H1 (cell line): ENCODE results near the gene MAPKAPK5. TPM values are rescaled to one million over a fixed set of nuclear protein-coding genes. Genes with fewer than 3 reads are reported as not detected.

Experiments used
- CTCF ChIA-PET: fragments of 300-600 bp; sonication (Branson Sonifier 250); formaldehyde crosslinking; loops from one replicate; lab custom pipeline; 2021; ENCODE audit not compliant: partially characterized antibody; lab: Charles Lee
- POLR2A ChIA-PET: fragments of 300-600 bp; sonication (Branson Sonifier 250); formaldehyde crosslinking; loops from one replicate; lab custom pipeline; 2021; ENCODE audit warnings: inconsistent platforms; ENCODE audit not compliant: partially characterized antibody; lab: Charles Lee
- DNase-seq, 2 experiments: peaks; one replicate each; pipeline versions ENCODE4 v3.0.0 to v3.0.0-alpha.2; 2010 to 2022; ENCODE audit warnings: low spot score in 2 of 2, low read depth in 1 of 2, mixed read lengths in 1 of 2
- FAIRE-seq: peaks from 2 replicates; lab custom pipeline; 2011; peaks lifted over from hg19 to GRCh38; lab: Jason Lieb, UNC
- H2AFZ ChIP-seq: 2 replicates; pipeline ENCODE4 v1.8.1; 2012; ENCODE audit warnings: low read length, inconsistent platforms
- H2AK5ac ChIP-seq: 2 replicates; pipeline ENCODE4 v1.6.1; 2013; ENCODE audit warnings: low read depth, low read length
- H2BK120ac ChIP-seq: replicated peaks from 2 replicates; pipeline ENCODE3; 2013; ENCODE audit warnings: low read depth, low read length, inconsistent platforms
- H2BK12ac ChIP-seq: 2 replicates; pipeline ENCODE4 v1.6.1; 2013; ENCODE audit warnings: low read depth, low read length
- H2BK15ac ChIP-seq: 2 replicates; pipeline ENCODE4 v1.6.1; 2013; ENCODE audit warnings: low read length
- H2BK20ac ChIP-seq: 2 replicates; pipeline ENCODE4 v1.6.1; 2013; ENCODE audit warnings: low read length
- H2BK5ac ChIP-seq: 2 replicates; pipeline ENCODE4 v1.6.1; 2013; ENCODE audit warnings: low read depth, low read length
- H3K14ac ChIP-seq: 2 replicates; pipeline ENCODE4 v1.6.1; 2013; ENCODE audit warnings: inconsistent platforms; ENCODE audit not compliant: insufficient read length
- H3K18ac ChIP-seq: 2 replicates; pipeline ENCODE4 v1.6.1; 2013; ENCODE audit warnings: low read length; ENCODE audit errors: extremely low read depth
- H3K23ac ChIP-seq: 2 replicates; pipeline ENCODE4 v1.6.1; 2013; ENCODE audit warnings: inconsistent platforms; ENCODE audit not compliant: insufficient read length
- H3K23me2 ChIP-seq: 2 replicates; pipeline ENCODE4 v1.6.1; 2013; ENCODE audit warnings: low read depth, low read length
- H3K27ac ChIP-seq: 2 replicates; pipeline ENCODE4 v1.6.1; 2011; ENCODE audit warnings: low read depth, low read length, inconsistent platforms
- H3K27me3 ChIP-seq, 4 experiments: replicated peaks in 1 of 4; 1 replicate in 1 of 4; 2 replicates in 3 of 4; pipeline versions ENCODE4 v1.6.1 to v1.8.1; 2011 to 2013; ENCODE audit warnings: low read length in 3 of 4, mild to moderate bottlenecking in 3 of 4, inconsistent platforms in 2 of 4, mixed read lengths in 2 of 4, moderate library complexity in 1 of 4; ENCODE audit not compliant: control insufficient read depth in 3 of 4, insufficient read depth in 3 of 4; ENCODE audit errors: extremely low read depth in 1 of 4
- H3K36me3 ChIP-seq, 4 experiments: 2 replicates each; pipeline versions ENCODE4 v1.6.1 to v1.8.1; 2011 to 2013; ENCODE audit warnings: mild to moderate bottlenecking in 4 of 4, low read length in 3 of 4, moderate library complexity in 2 of 4, control low read depth in 1 of 4, inconsistent platforms in 1 of 4; ENCODE audit not compliant: insufficient read depth in 4 of 4, control insufficient read depth in 2 of 4
- H3K4ac ChIP-seq: replicated peaks from 2 replicates; pipeline ENCODE3; 2013; ENCODE audit warnings: low read length, low read depth, mixed read lengths, inconsistent platforms; ENCODE audit not compliant: insufficient read length
- H3K4me1 ChIP-seq, 4 experiments: replicated peaks in 1 of 4; 1 replicate in 1 of 4; 2 replicates in 3 of 4; pipeline versions ENCODE4 v1.6.1 to v1.8.1; 2011 to 2013; ENCODE audit warnings: low read length in 3 of 4, inconsistent platforms in 2 of 4, mixed read lengths in 1 of 4; ENCODE audit not compliant: insufficient read depth in 4 of 4, control insufficient read depth in 3 of 4
- H3K4me2 ChIP-seq, 2 experiments: 2 replicates each; pipeline versions ENCODE4 v1.6.1 to v1.8.1; 2011 to 2013; ENCODE audit warnings: low read depth in 2 of 2, low read length in 2 of 2, control low read depth in 1 of 2, inconsistent platforms in 1 of 2, mild to moderate bottlenecking in 1 of 2; ENCODE audit not compliant: insufficient read depth in 1 of 2
- H3K4me3 ChIP-seq, 4 experiments: fragments of 200-600, 300-600 bp in 1 of 4; sonication (generic), shearing (Covaris generic), sonication (Bioruptor Twin) in 1 of 4; 2 replicates each; pipeline versions ENCODE4 v1.5.1 to v1.8.1; 2011 to 2016; ENCODE audit warnings: low read length in 4 of 4, low read depth in 3 of 4, control low read depth in 2 of 4, inconsistent platforms in 2 of 4, mild to moderate bottlenecking in 2 of 4, mixed read lengths in 1 of 4, moderate library complexity in 1 of 4; ENCODE audit not compliant: insufficient read depth in 2 of 4; ENCODE audit errors: extremely low read depth in 1 of 4
- H3K56ac ChIP-seq: replicated peaks from 2 replicates; pipeline ENCODE3; 2013; ENCODE audit warnings: low read depth, mild to moderate bottlenecking, mixed read lengths, low read length, inconsistent platforms; ENCODE audit not compliant: insufficient read length
- H3K79me1 ChIP-seq: 2 replicates; pipeline ENCODE4 v1.6.1; 2013; ENCODE audit warnings: low read depth, low read length, control low read depth
- H3K79me2 ChIP-seq, 2 experiments: 2 replicates each; pipeline versions ENCODE4 v1.6.1 to v1.8.1; 2012 to 2013; ENCODE audit warnings: low read length in 2 of 2, mild to moderate bottlenecking in 2 of 2, inconsistent platforms in 1 of 2; ENCODE audit not compliant: insufficient read depth in 2 of 2, control insufficient read depth in 1 of 2
- H3K9ac ChIP-seq, 4 experiments: replicated peaks in 1 of 4; 1 replicate in 1 of 4; 2 replicates in 3 of 4; pipeline versions ENCODE4 v1.6.1 to v1.8.1; 2011 to 2013; ENCODE audit warnings: low read depth in 3 of 4, low read length in 3 of 4, control low read depth in 2 of 4, mild to moderate bottlenecking in 2 of 4, moderate library complexity in 2 of 4, inconsistent platforms in 1 of 4; ENCODE audit errors: extremely low read depth in 1 of 4
- H3K9me3 ChIP-seq, 2 experiments: 2 replicates each; pipeline versions ENCODE4 v1.6.1 to v1.8.1; 2012 to 2013; ENCODE audit warnings: mild to moderate bottlenecking in 2 of 2, moderate library complexity in 2 of 2, control low read depth in 1 of 2, inconsistent platforms in 1 of 2, low read depth in 1 of 2, low read length in 1 of 2, mixed read lengths in 1 of 2; ENCODE audit not compliant: insufficient read depth in 2 of 2
- H4K20me1 ChIP-seq, 2 experiments: replicated peaks in 1 of 2; 2 replicates each; pipeline versions ENCODE3 to v1.8.1; 2011 to 2013; ENCODE audit warnings: inconsistent platforms in 2 of 2, low read length in 2 of 2, mild to moderate bottlenecking in 1 of 2; ENCODE audit not compliant: insufficient read depth in 2 of 2, control insufficient read depth in 1 of 2
- H4K5ac ChIP-seq: 2 replicates; pipeline ENCODE4 v1.6.1; 2013; ENCODE audit warnings: low read length, low read depth, mixed read lengths, inconsistent platforms; ENCODE audit not compliant: insufficient read length
- H4K8ac ChIP-seq: 2 replicates; pipeline ENCODE4 v1.8.0; 2013; ENCODE audit warnings: mild to moderate bottlenecking, moderate library complexity, low read length, inconsistent platforms; ENCODE audit not compliant: insufficient read depth; ENCODE audit errors: extremely low read depth
- H4K91ac ChIP-seq: replicated peaks from 2 replicates; pipeline ENCODE3; 2013; ENCODE audit warnings: low read length, mixed read lengths, inconsistent platforms; ENCODE audit not compliant: insufficient read length
- ATF3 ChIP-seq: IDR thresholded peaks from 2 replicates; pipeline ENCODE4 v1.6.1; 2011; ENCODE audit warnings: low read depth, mild to moderate bottlenecking, low read length; ENCODE audit not compliant: insufficient read depth
- CHD2 ChIP-seq: IDR thresholded peaks from 2 replicates; pipeline ENCODE4 v1.6.1; 2012; ENCODE audit warnings: low read length, improper control_type of control experiment
- EP300 ChIP-seq, 2 experiments: IDR thresholded peaks; 1 replicate in 1 of 2; 2 replicates in 1 of 2; pipeline ENCODE4 v1.6.1; 2011 to 2012; ENCODE audit warnings: low read depth in 2 of 2, low read length in 2 of 2, mild to moderate bottlenecking in 2 of 2, borderline replicate concordance in 1 of 2, inconsistent platforms in 1 of 2, moderate library complexity in 1 of 2
- FOSL1 ChIP-seq: IDR thresholded peaks from 2 replicates; pipeline ENCODE4 v1.6.1; 2011; ENCODE audit warnings: mild to moderate bottlenecking, low read depth, low read length, moderate library complexity; ENCODE audit not compliant: insufficient read depth
- KDM1A ChIP-seq: fragments of 200-600, 300-600 bp; sonication (generic); IDR thresholded peaks from 2 replicates; pipeline ENCODE4 v1.7.1; 2016; ENCODE audit warnings: mild to moderate bottlenecking, low read length, borderline replicate concordance
- NANOG ChIP-seq: IDR thresholded peaks from 2 replicates; pipeline ENCODE4 v1.6.1; 2011; ENCODE audit warnings: low read length, low read depth, mild to moderate bottlenecking, inconsistent platforms; ENCODE audit not compliant: insufficient read depth, poor library complexity, severe bottlenecking
- RFX5 ChIP-seq: IDR thresholded peaks from 2 replicates; pipeline ENCODE4 v1.6.1; 2011; ENCODE audit warnings: low read depth, low read length, improper control_type of control experiment, borderline replicate concordance
- SP2 ChIP-seq: IDR thresholded peaks from 2 replicates; pipeline ENCODE4 v1.6.1; 2012; ENCODE audit warnings: mild to moderate bottlenecking, low read length, inconsistent platforms
- TAF7 ChIP-seq: optimal IDR thresholded peaks from 2 replicates; pipeline ENCODE3; 2011; ENCODE audit warnings: low read depth, mild to moderate bottlenecking, inconsistent platforms, low read length, moderate library complexity, borderline replicate concordance
- YY1 ChIP-seq: IDR thresholded peaks from 2 replicates; pipeline ENCODE4 v1.6.1; 2011; ENCODE audit warnings: low read depth, mild to moderate bottlenecking, low read length
- WGBS, 2 experiments: shearing (Covaris generic) in 1 of 2; methylation state at CpG; one replicate each; pipeline versions ENCODE4 v1.1.6 to v1.1.7; 2013 to 2015; ENCODE audit warnings: low lambda C conversion rate in 2 of 2, mixed read lengths in 2 of 2, inconsistent platforms in 1 of 2, low coverage in 1 of 2, missing lambda C conversion rate in 1 of 2; ENCODE audit not compliant: insufficient replicate concordance in 2 of 2, insufficient coverage in 1 of 2, insufficient read length in 1 of 2; ENCODE audit errors: extremely low coverage in 1 of 2, missing lambda C conversion rate in 1 of 2; 5-methylcytosine and 5-hydroxymethylcytosine counted together
- polyA plus RNA-seq, 7 experiments: library from polyadenylated mRNA; depleted of rRNA in 3 of 7; stranded (reverse) in 5 of 7; unstranded in 2 of 7; fragments of >200 nt in 5 of 7; fragments of 200-250 nt in 2 of 7; gene quantifications; 1 replicate in 5 of 7; 2 replicates in 1 of 7; 4 replicates in 1 of 7; pipeline versions ENCODE4 v1.2.1 to v1.2.3, GENCODE V29; 2011 to 2013; ENCODE audit warnings: missing spikeins in 2 of 7, mixed read lengths in 2 of 7
- total RNA-seq: library from RNA; stranded (reverse); fragmentation: NEBNext Ultra II Directional; extraction: Animal tissue kit (Norgen Biotek cat#: 25700); gene quantifications from 2 replicates; pipeline ENCODE4 v1.2.1, GENCODE V29; 2021

Gene MAPKAPK5
- total and polyA plus RNA-seq, 2 of the 8 experiments (the other 6 are each of a cell fraction or from before 2014, with no cell fraction given): 40.0 to 91.5 TPM

GRCh38 chr12:111932241-111932640 lies 90.2 kb downstream of the MAPKAPK5 start:
- Histone ChIP-seq H2AFZ (no peak overlapping the region), H3K79me1 (no peaks in the 10 kb centered on the region), H3K36me3 (no peaks in the 10 kb centered on the region), H4K91ac (no peak overlapping the region), H3K4ac (no peak overlapping the region), H3K9me3 (no peaks in the 10 kb centered on the region), H4K5ac (no peak overlapping the region), H3K27me3 (no peaks in the 10 kb centered on the region), H3K27ac (no peak overlapping the region), H4K20me1 (no peaks in the 10 kb centered on the region), H3K23ac (no peak overlapping the region), H3K56ac (no peak overlapping the region), H2BK12ac (no peak overlapping the region), H3K18ac (no peak overlapping the region), H2BK5ac (no peak overlapping the region), H3K4me2 (no peak overlapping the region), H3K9ac (no peak overlapping the region), H2BK20ac (no peak overlapping the region), H3K79me2 (no peaks in the 10 kb centered on the region), H2AK5ac (no peak overlapping the region), H3K4me1 (0 out of 7 replicates have a peak, but pooled peaks cover 0 to 3% (median 0%) of the 10 kb centered on the region in 4 experiments), H2BK120ac (no peak overlapping the region), H3K23me2 (no peaks in the 10 kb centered on the region; the same call in 1 of the 2 replicates), H2BK15ac (no peak overlapping the region), H4K8ac (no peak overlapping the region), H3K14ac (no peak overlapping the region), H3K4me3 (no peak overlapping the region)
- WGBS, 2 experiments: 92% methylated on average over 5 of the region's 5 CpGs; no CpG with 5 or more reads in 1 of the 2 experiments
- ChIA-PET POLR2A (no interaction called here), CTCF (interaction anchor here (0.5 to 1.3 kb wide), 2 partner anchors 13 to 1938 kb away, joined by 3 read pairs; no protein-coding TSS in a partner anchor)
- DNase-seq (no peak), FAIRE-seq (no peak)
- TF ChIP-seq ATF3: no peak
- TF ChIP-seq RFX5: no peak
- TF ChIP-seq SP2: no peak
- no peak for TF ChIP-seq YY1
- TF ChIP-seq FOSL1: no peak
- TF ChIP-seq CHD2: no peak
- no peak for TF ChIP-seq KDM1A
- no peak for TF ChIP-seq EP300 (IDR thresholded peaks at IDR 0.05; ENCODE audit: borderline replicate concordance in 1 of 2, low read depth in 2 of 2, low read length in 2 of 2)
- TF ChIP-seq TAF7: no peak
- TF ChIP-seq NANOG: no peak
